Endodermal cell (in vitro differentiated cells): ENCODE measurements around the gene PRKAG2. TPM values are rescaled to one million over a fixed set of nuclear protein-coding genes. Genes with fewer than 3 reads are reported as not detected.
A peak's percentile ranks its signal among the peaks of the same experiment; 100 is the strongest.

Experiments
- DNase-seq: peaks from one replicate; pipeline ENCODE4 v3.0.0-alpha.2; 2017
- H3K27ac ChIP-seq: 2 replicates; pipeline ENCODE4 v1.5.1; 2013; ENCODE audit warnings: mild to moderate bottlenecking, low read depth, low read length, moderate library complexity
- H3K27me3 ChIP-seq: 2 replicates; pipeline ENCODE4 v1.6.1; 2013; ENCODE audit warnings: mild to moderate bottlenecking, low read length, moderate library complexity; ENCODE audit not compliant: insufficient read depth, control insufficient read depth, poor library complexity, severe bottlenecking
- H3K36me3 ChIP-seq: 2 replicates; pipeline ENCODE4 v1.7.0; 2013; ENCODE audit warnings: mild to moderate bottlenecking, low read length, moderate library complexity; ENCODE audit not compliant: control insufficient read depth, insufficient read depth
- H3K4me1 ChIP-seq: one replicate; pipeline ENCODE4 v1.7.0; 2013; ENCODE audit warnings: low read length; ENCODE audit not compliant: control insufficient read depth, insufficient read depth
- H3K4me3 ChIP-seq: 2 replicates; pipeline ENCODE4 v1.5.1; 2013; ENCODE audit warnings: mild to moderate bottlenecking, low read length, moderate library complexity
- H3K9ac ChIP-seq: 2 replicates; pipeline ENCODE4 v1.6.1; 2013; ENCODE audit warnings: mild to moderate bottlenecking, low read length, moderate library complexity; ENCODE audit not compliant: poor library complexity, severe bottlenecking; ENCODE audit errors: extremely low read depth
- H3K9me3 ChIP-seq: 2 replicates; pipeline ENCODE4 v1.6.1; 2013; ENCODE audit warnings: mild to moderate bottlenecking, low read length, moderate library complexity; ENCODE audit not compliant: control insufficient read depth
- H3K27ac Mint-ChIP-seq: 2 replicates; pipeline ENCODE4 v1.8.0; 2020; ENCODE audit warnings: mixed read lengths
- H3K27me3 Mint-ChIP-seq: 2 replicates; pipeline ENCODE4 v1.8.0; 2021; ENCODE audit warnings: mild to moderate bottlenecking, mixed read lengths; ENCODE audit not compliant: insufficient read depth
- H3K36me3 Mint-ChIP-seq: 2 replicates; pipeline ENCODE4 v1.8.0; 2020; ENCODE audit warnings: low read depth, mixed read lengths
- H3K4me1 Mint-ChIP-seq: 2 replicates; pipeline ENCODE4 v1.8.0; 2020; ENCODE audit warnings: mixed read lengths
- H3K4me3 Mint-ChIP-seq: 2 replicates; pipeline ENCODE4 v1.8.0; 2020; ENCODE audit warnings: mild to moderate bottlenecking, moderate library complexity, mixed read lengths
- H3K9me3 Mint-ChIP-seq: 2 replicates; pipeline ENCODE4 v1.8.0; 2020; ENCODE audit warnings: mild to moderate bottlenecking, mixed read lengths
- CTCF ChIP-seq: fragments of 200-600 bp; sonication (generic); conservative IDR thresholded peaks from 2 replicates; pipeline ENCODE4 v1.5.0; 2021; ENCODE audit warnings: antibody characterized with exemption, mild to moderate bottlenecking
- whole genome bisulfite sequencing, 2 experiments: methylation state at CpG; one replicate each; pipeline versions ENCODE4 v1.1.5 to v1.1.7; 2013; ENCODE audit warnings: missing lambda C conversion rate in 2 of 2, mixed read lengths in 1 of 2; ENCODE audit not compliant: insufficient coverage in 1 of 2, insufficient read length in 1 of 2; 5-methylcytosine and 5-hydroxymethylcytosine counted together
- total RNA-seq, 2 donors: library from RNA; stranded (reverse); fragmentation: NEBNext Ultra II Directional in 1 of 2; extraction: Animal tissue kit (Norgen Biotek cat#: 25700) in 1 of 2; gene quantifications; 2 replicates in 1 of 2; 3 replicates in 1 of 2; pipeline ENCODE4 v1.2.1, GENCODE V29; 2021

The PRKAG2 gene
- total RNA-seq, 2 donors from 2014 or later: 17.2 to 20.7 TPM

DNA sequence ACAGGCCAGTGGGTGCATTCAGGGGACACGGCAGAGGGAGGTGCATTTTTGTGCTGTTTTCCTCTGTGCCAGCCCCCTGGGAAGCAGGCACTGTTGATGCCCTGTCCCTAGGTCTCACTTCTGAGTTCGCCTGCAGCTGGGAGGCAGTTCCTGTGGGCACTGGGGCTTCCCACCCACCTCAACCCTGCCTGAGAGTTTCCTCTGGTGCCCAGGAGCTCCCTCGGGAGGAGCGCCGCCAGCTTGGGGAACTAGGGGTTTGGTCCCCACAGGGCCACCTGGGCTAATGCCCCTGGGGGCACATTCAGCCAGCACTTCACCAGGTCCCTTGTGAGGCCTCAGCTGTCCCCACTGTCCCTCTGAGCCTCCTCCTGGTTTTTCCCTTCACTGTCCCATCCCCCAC is 179.0 kb downstream of the PRKAG2 start:
- Mint-ChIP-seq H3K27ac (no peak overlapping the region), H3K27me3 (no peaks in the 10 kb centered on the region), H3K4me1 (peaks cover 18% of the 10 kb centered on the region), H3K36me3 (no peaks in the 10 kb centered on the region), H3K4me3 (no peak overlapping the region), H3K9me3 (no peaks in the 10 kb centered on the region)
- no peak overlapping the region for H3K4me3 ChIP-seq
- H3K4me1 ChIP-seq: peaks cover 13% of the 10 kb centered on the region
- no peak overlapping the region for H3K9ac ChIP-seq
- TF ChIP-seq CTCF: no peak
- DNase-seq: no peak
- no peak overlapping the region for H3K27ac ChIP-seq
- H3K36me3 ChIP-seq: no peaks in the 10 kb centered on the region
- no peaks in the 10 kb centered on the region for H3K9me3 ChIP-seq
- H3K27me3 ChIP-seq: no peaks in the 10 kb centered on the region
- WGBS, 2 experiments: 93 to 100% methylated on average over 1 to 5 of the region's 5 CpGs

DNA sequence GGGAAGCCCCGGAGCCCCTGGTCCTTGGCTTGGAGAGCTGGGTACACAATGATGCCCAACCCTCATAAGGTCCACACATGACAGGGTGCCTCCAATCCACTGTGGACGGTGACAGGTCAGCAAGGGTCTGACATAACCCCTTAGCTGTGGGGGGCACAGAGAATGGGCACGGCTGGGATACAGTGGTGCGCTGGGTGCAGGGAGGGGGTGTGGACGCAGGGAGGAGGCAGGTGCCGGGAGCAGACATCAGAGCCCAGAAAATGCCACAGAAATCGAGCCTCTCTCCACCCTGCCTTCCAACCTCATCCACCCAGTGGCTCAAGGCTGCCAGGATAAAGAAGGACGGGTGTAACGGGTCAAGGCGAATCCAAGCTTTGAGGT is 179.4 kb downstream of the PRKAG2 start:
- no peaks in the 10 kb centered on the region for H3K9me3 ChIP-seq
- TF ChIP-seq CTCF: no peak
- no peaks in the 10 kb centered on the region for H3K27me3 ChIP-seq
- H3K4me1 ChIP-seq: peaks cover 17% of the 10 kb centered on the region
- H3K9me3 Mint-ChIP-seq: no peaks in the 10 kb centered on the region
- no peak overlapping the region for H3K9ac ChIP-seq
- no peak overlapping the region for H3K4me3 ChIP-seq
- no peaks in the 10 kb centered on the region for H3K36me3 Mint-ChIP-seq
- H3K27ac Mint-ChIP-seq: no peak overlapping the region
- no peak overlapping the region for H3K4me3 Mint-ChIP-seq
- no peaks in the 10 kb centered on the region for H3K36me3 ChIP-seq
- peaks cover 18% of the 10 kb centered on the region for H3K4me1 Mint-ChIP-seq
- no peak overlapping the region for H3K27ac ChIP-seq
- 93 to 97% methylated on average over 6 to 10 of the region's 10 CpGs for WGBS, 2 experiments
- no peaks in the 10 kb centered on the region for H3K27me3 Mint-ChIP-seq
- no peak for DNase-seq

DNA sequence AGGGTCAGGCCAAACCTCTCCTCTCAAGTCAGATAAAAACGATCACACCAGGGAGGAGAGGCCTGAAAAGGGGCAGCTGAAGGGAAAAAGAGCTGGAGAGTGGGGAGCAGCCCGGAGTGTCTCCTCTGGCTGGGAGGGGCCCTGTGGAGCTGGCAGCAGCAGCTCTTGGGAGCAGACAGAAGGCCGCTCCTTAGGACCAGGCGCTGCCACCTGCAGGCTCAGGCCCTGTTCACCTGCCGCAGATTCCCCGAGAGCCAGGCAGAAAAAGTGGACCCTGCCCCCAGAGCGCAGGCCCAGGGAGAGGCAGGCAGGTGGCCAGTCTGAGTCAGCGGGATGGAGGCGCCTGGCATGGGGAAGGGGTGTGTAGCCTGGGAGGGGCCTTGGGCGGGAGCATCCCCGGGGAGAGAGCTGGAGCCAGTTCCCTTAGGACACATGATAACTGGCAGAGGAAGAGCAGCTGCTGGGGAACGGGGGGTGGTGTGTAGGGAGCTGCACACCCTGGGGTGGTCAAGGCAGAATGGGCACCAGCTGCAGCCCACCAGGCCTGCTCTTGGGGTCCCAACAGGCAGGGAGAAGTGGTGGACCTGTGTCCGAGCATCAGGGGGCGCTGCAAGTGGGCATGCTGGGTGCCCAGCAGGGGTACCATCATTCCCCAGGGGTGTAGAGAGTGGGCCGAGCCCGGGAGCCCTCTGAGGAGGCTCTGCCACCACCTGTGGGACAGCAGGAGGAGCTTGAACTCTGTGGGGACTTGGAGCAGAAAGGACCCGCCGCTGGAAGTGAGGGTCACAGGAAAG is 180.0 kb downstream of the PRKAG2 start:
- peaks cover 18% of the 10 kb centered on the region for H3K4me1 Mint-ChIP-seq
- peak; percentile 81 for DNase-seq
- no peak overlapping the region for H3K4me3 Mint-ChIP-seq
- no peaks in the 10 kb centered on the region for H3K36me3 ChIP-seq
- peak overlapping the region; percentile 61 for H3K27ac Mint-ChIP-seq
- H3K36me3 Mint-ChIP-seq: no peaks in the 10 kb centered on the region
- no peaks in the 10 kb centered on the region for H3K27me3 ChIP-seq
- TF ChIP-seq CTCF: peak; percentile 60
- H3K9ac ChIP-seq: no peak overlapping the region
- no peaks in the 10 kb centered on the region for H3K9me3 Mint-ChIP-seq
- no peak overlapping the region for H3K4me3 ChIP-seq
- 78 to 82% methylated on average over 9 to 18 of the region's 18 CpGs for WGBS, 2 experiments
- peaks cover under 1% of the 10 kb centered on the region for H3K9me3 ChIP-seq
- no peaks in the 10 kb centered on the region for H3K27me3 Mint-ChIP-seq
- peak overlapping the region; percentile 72 for H3K27ac ChIP-seq
- peaks cover 18% of the 10 kb centered on the region for H3K4me1 ChIP-seq
